NT2/D1 (cell line): Measurements from ENCODE around the gene GJA3.

Source experiments
- SUZ12 ChIP-seq: IDR thresholded peaks from 2 replicates; pipeline ENCODE4 v1.6.1; 2011; ENCODE audit not compliant: insufficient read length, insufficient read depth; ENCODE audit errors: extremely low read depth
- ZNF274 ChIP-seq: IDR thresholded peaks from 2 replicates; pipeline ENCODE4 v1.6.1; 2011; ENCODE audit warnings: mild to moderate bottlenecking, low read depth, low read length

DNA sequence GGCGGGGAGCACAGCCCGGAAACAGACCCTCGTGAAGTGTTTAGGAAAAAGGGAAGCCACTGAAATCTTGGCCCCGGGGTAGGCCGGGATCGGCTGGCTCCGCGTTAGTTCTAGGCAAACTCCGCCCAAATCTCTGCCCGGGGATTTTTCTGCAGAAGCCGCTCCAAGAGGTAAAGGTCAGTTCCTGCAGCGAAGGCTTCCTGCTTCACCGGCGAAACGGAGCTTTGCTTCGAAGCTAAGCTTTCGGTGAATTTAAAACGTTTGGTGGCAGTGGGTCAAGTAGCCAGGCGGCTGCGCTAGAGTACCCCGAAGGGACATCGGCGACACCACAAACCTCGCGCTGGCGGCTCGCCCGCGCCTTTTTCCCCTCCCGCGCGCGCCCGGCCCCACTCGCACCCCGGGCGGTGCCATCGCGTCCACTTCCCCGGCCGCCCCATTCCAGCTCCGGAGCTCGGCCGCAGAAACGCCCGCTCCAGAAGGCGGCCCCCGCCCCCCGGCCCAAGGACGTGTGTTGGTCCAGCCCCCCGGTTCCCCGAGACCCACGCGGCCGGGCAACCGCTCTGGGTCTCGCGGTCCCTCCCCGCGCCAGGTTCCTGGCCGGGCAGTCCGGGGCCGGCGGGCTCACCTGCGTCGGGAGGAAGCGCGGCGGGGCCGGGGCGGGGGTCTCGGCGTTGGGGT is 31.4 kb upstream of the GJA3 start:
- TF ChIP-seq SUZ12 (no peak), ZNF274 (no peak)
